GM06990 (cell line): Measurements from ENCODE around the gene FAM98B.

Source experiments
- DNase-seq: peaks from one replicate; pipeline ENCODE4 v3.0.0-alpha.2; 2011; ENCODE audit not compliant: insufficient read length; ENCODE audit errors: extremely low read depth
- H3K27me3 ChIP-seq: replicated peaks from 2 replicates; pipeline ENCODE4 v1.6.0; 2011; ENCODE audit warnings: low read length; ENCODE audit not compliant: control insufficient read depth, insufficient read depth
- H3K36me3 ChIP-seq: 2 replicates; pipeline ENCODE4 v1.5.1; 2011; ENCODE audit warnings: low read length; ENCODE audit not compliant: control insufficient read depth, insufficient read depth
- H3K4me3 ChIP-seq: replicated peaks from 2 replicates; pipeline ENCODE4 v1.5.1; 2011; ENCODE audit warnings: low read depth, mild to moderate bottlenecking, control low read depth, low read length
- TF ChIP-seq, protein P1 (sequence below): IDR thresholded peaks from 2 replicates; pipeline ENCODE4 v1.5.1; 2011; ENCODE audit warnings: low read length, control low read depth, mild to moderate bottlenecking, inconsistent platforms; ENCODE audit not compliant: insufficient read depth, poor library complexity, severe bottlenecking

The FAM98B gene

DNA sequence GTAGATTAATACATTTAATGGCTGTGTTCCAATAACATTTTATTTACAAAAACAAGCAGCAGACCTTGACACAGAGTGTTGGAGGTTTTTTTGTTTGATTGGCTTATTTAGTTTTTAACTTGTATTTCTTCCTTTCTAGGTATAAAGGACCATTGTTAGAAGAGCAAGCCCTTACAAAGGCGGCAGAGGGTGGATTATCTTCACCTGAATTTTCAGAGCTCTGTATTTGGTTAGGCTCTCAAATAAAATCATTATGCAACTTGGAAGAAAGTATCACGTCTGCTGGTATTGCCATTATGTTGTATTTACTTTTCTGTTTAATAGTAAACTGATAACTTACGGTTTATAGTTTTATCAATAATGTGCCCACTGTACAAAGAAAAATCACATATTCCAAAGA, 10.0 kb downstream of the FAM98B start:
- no peak overlapping the region for H3K4me3 ChIP-seq
- no peaks in the 10 kb centered on the region for H3K27me3 ChIP-seq
- DNase-seq, result no peak

DNA sequence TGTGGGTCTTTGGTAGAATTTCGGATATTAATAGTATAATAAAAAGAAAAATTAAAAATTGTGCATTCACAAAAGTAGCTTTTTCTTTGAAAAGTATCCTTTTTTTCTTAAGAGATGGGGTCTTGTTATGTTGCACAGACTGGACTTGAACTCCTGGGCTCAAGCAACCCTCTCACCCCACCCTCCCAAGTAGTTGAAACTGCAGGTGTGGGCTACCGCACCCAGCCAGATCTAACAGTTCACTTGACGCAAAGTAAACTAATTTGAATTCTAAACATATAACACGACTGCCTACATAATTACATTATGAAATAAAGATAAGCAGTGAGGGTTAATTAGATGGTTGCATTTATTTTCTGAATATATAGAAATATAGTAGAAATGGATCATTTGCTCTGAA, 10.7 kb downstream of the FAM98B start:
- no peak for DNase-seq
- Histone ChIP-seq H3K4me3 (no peak overlapping the region), H3K36me3 (no peaks in the 10 kb centered on the region), H3K27me3 (no peaks in the 10 kb centered on the region)
- TF ChIP-seq, protein P1, sequence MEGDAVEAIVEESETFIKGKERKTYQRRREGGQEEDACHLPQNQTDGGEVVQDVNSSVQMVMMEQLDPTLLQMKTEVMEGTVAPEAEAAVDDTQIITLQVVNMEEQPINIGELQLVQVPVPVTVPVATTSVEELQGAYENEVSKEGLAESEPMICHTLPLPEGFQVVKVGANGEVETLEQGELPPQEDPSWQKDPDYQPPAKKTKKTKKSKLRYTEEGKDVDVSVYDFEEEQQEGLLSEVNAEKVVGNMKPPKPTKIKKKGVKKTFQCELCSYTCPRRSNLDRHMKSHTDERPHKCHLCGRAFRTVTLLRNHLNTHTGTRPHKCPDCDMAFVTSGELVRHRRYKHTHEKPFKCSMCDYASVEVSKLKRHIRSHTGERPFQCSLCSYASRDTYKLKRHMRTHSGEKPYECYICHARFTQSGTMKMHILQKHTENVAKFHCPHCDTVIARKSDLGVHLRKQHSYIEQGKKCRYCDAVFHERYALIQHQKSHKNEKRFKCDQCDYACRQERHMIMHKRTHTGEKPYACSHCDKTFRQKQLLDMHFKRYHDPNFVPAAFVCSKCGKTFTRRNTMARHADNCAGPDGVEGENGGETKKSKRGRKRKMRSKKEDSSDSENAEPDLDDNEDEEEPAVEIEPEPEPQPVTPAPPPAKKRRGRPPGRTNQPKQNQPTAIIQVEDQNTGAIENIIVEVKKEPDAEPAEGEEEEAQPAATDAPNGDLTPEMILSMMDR, result no peak

More for the DNA sequence above, 10.0 kb downstream of the FAM98B start:
- H3K36me3 ChIP-seq, result peaks cover 2% of the 10 kb centered on the region
- TF ChIP-seq, protein P1, result no peak

DNA sequence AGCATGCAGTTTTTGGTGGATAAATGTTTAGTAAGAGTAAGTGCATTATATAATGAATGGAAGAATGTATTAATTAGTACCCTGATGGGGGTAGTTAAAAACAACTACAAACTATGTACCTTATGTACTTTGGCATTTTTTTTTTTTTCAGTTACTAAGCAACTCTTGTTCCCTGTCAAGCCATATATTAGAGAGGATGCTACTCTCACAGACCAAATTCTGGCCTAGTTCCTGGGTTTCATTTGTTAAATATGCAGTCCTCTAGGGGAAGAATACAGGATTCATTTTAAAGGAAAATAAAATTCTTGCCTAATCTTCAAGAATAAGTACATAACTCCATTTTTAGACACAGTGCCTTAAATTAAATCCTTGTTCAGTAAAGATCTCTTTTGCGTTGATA, 16.9 kb downstream of the FAM98B start:
- no peak for DNase-seq
- TF ChIP-seq, protein P1, result no peak
- Histone ChIP-seq H3K27me3 (no peaks in the 10 kb centered on the region), H3K4me3 (no peak overlapping the region), H3K36me3 (peaks cover 3% of the 10 kb centered on the region)

DNA sequence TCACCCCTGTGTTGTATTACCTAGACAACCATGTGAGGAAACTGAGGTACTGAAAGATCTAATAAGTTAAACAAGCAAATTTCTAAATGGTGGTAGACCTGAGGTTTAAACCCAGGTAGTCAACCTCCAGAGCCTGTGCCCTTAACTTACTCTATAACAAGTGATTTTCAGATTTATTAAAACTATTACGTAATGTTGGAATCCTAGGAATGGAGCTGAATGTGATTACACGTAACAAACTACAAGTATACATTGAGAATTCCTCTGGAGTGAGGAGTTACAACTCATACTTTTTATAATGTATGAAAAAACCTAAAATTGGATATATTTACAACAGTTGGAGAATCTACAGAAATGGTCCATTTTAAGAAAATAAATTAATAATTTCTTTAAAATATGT, 18.0 kb downstream of the FAM98B start:
- DNase-seq, result no peak
- TF ChIP-seq, protein P1, result no peak
- H3K36me3 ChIP-seq, result peaks cover 4% of the 10 kb centered on the region
- H3K27me3 ChIP-seq, result no peaks in the 10 kb centered on the region
- H3K4me3 ChIP-seq, result no peak overlapping the region

DNA sequence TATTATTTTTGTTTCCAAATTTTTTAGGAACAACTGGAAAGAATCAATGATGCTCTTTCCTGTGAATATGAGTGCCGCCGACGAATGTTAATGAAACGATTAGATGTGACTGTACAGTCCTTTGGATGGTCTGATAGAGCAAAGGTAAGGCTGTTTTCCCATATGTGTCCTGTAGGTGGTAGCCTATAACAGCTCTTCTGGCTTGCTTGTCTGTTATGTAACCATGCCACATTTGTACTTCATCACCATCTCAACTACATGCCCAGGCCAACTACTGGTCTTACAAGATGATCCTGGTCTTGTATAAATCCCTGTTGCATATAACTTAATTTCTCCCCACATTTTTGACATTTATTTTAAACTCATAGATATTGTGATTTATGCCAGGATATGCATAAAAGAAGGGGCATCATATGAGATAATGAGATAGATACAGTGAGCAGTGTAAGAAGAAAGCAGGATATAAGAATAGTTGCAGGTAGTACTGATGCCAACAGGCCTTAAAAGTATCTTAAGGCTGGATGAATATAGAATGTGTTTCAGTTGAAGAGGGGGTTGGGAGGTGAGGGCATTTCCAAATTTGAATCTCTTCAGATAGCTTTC, 20.3 kb downstream of the FAM98B start:
- DNase-seq, result peak; percentile 17
- TF ChIP-seq, protein P1, result peak; percentile 71
- Histone ChIP-seq H3K4me3 (no peak overlapping the region), H3K36me3 (peaks cover 8% of the 10 kb centered on the region), H3K27me3 (no peaks in the 10 kb centered on the region)

DNA sequence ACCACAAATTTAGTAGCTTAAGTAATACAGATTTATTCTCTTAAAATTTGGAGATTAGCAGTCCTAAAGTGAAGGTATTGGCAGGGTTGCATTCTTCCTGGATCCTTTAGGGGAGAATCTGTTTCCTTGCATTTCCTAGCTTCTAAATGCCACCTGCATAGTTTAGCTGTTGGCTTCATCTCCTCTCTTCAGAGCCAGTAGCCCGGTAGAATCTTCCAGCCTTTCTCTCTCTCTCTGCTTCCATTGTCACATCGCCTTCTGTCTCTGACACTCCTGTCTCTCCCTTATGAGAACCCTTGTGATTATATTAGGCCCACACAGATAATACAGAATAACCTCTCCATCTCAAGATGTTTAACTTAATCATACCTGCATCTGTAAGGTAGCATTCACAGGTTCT, 21.4 kb downstream of the FAM98B start:
- Histone ChIP-seq H3K4me3 (no peak overlapping the region), H3K36me3 (peaks cover 8% of the 10 kb centered on the region), H3K27me3 (no peaks in the 10 kb centered on the region)
- DNase-seq, result no peak
- TF ChIP-seq, protein P1, result no peak
